CD4-positive, CD25-positive, alpha-beta regulatory T cell (primary cell): Measurements from ENCODE around the gene GRAP. TPM values are rescaled to one million over a fixed set of nuclear protein-coding genes. Genes with fewer than 3 reads are reported as not detected.

Experiments used
- polyA plus RNA-seq, 4 donors: library from polyadenylated mRNA; unstranded; fragments of 300-500 nt; fragmentation: Illumina TruSeq; gene quantifications; one replicate each; pipeline ENCODE4 v1.2.3, GENCODE V29; 2021
- total RNA-seq: library from RNA; stranded (reverse); gene quantifications from one replicate; pipeline ENCODE4 v1.2.3, GENCODE V29; 2022

The GRAP gene
- total and polyA plus RNA-seq, 5 donors from 2014 or later = 34.5 to 77.5 (median 62.1) TPM

Other genes with a start within 250 kb of the GRAP start
- gene PRPSAP2, start 188.8 kb downstream of the GRAP start, total RNA-seq = 41.5 TPM
- gene PRPSAP2, start 188.8 kb downstream of the GRAP start, polyA plus RNA-seq = 10 to 100 TPM; 45.3 to 59.5 (median 47.4) TPM
- not detected for gene SLC5A10, start 94.8 kb downstream of the GRAP start, total RNA-seq
- under 1 TPM; 0.05 to 0.23 (median 0.16) TPM for gene SLC5A10, start 94.8 kb downstream of the GRAP start, polyA plus RNA-seq
- gene FAM83G, start 42.2 kb downstream of the GRAP start, total RNA-seq = 10.7 TPM
- 1 to 10 TPM; 3.7 to 6.2 (median 5.3) TPM for gene FAM83G, start 42.2 kb downstream of the GRAP start, polyA plus RNA-seq
- gene GRAPL, start 80.6 kb upstream of the GRAP start, total RNA-seq = 37.1 TPM
- gene GRAPL, start 80.6 kb upstream of the GRAP start, polyA plus RNA-seq = 1 to 10 TPM in 3 of 4 donors, under 1 TPM in 1; 0.80 to 1.6 (median 1.4) TPM
- 14.9 TPM for gene EPN2, start 190.4 kb upstream of the GRAP start, total RNA-seq
- 1 to 10 TPM; 7.1 to 9.5 (median 7.9) TPM for gene EPN2, start 190.4 kb upstream of the GRAP start, polyA plus RNA-seq